Right lobe of liver (tissue), 4 donors: ENCODE measurements around the gene MS4A7.

Experiments used
- POLR2A ChIP-seq: fragments of 450-650 bp; IDR thresholded peaks from one replicate; pipeline ENCODE4 v1.6.1; 2017; ENCODE audit warnings: antibody characterized with exemption, mild to moderate bottlenecking
- TF ChIP-seq, protein P1 (sequence below), 4 donors: fragments of 200-600 bp in 3 of 4; fragments of 450-650 bp in 1 of 4; IDR thresholded peaks; one replicate each; pipeline versions ENCODE4 v1.5.1 to v1.8.0; 2016 to 2022; ENCODE audit warnings: antibody characterized with exemption in 4 of 4, mild to moderate bottlenecking in 2 of 4
- donor health status: DM: no; HTN: no; CAD: no.
- donor health status: DM: no; HTN: no; CAD: no.
- donor health status: DM: no; HTN: yes; CAD: no.

DNA sequence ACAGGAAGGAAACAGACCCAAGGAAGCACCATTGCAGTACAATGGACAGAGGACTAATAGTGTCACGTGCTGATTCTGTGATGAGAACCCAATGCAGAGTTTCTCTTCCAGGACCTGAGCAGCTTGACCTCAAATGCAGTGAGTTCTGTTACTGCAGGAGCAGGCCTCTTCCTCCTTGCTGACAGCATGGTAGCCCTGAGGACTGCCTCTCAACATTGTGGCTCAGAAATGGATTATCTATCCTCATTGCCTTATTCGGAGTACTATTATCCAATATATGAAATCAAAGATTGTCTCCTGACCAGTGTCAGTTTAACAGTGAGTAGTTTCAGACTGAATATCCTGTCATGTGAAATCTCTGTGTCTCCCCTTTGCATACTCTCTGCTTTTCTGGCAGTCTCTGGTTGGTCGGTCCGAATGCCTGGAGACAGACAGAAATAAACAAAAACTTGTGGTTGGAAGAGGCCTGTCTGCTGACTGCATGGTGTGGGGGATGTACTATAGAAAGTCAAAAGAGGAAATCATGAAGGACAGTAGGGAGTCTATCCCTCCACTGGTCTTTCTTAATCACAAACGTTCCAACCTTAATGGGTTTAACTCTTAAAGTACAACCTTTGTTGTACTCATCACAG is 11.1 kb downstream of the MS4A7 start:
- TF ChIP-seq, protein P1, sequence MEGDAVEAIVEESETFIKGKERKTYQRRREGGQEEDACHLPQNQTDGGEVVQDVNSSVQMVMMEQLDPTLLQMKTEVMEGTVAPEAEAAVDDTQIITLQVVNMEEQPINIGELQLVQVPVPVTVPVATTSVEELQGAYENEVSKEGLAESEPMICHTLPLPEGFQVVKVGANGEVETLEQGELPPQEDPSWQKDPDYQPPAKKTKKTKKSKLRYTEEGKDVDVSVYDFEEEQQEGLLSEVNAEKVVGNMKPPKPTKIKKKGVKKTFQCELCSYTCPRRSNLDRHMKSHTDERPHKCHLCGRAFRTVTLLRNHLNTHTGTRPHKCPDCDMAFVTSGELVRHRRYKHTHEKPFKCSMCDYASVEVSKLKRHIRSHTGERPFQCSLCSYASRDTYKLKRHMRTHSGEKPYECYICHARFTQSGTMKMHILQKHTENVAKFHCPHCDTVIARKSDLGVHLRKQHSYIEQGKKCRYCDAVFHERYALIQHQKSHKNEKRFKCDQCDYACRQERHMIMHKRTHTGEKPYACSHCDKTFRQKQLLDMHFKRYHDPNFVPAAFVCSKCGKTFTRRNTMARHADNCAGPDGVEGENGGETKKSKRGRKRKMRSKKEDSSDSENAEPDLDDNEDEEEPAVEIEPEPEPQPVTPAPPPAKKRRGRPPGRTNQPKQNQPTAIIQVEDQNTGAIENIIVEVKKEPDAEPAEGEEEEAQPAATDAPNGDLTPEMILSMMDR (IDR thresholded peaks at IDR 0.05) = no peak
- no peak for TF ChIP-seq POLR2A
